T-helper 2 cell (primary cell): ENCODE data around the gene FBXO44.
"Not testable (repeated sequence)": the region's sequence is repeated elsewhere in the genome, so short reads cannot be mapped to it uniquely, and the experiment has no call there.

ENCODE experiments used
- DNase-seq, 5 experiments: peaks; one replicate each; pipeline versions ENCODE4 v3.0.0 to v3.0.0-alpha.2; 2012 to 2022
- total RNA-seq, 2 donors: gene quantifications; one replicate each; lab custom pipeline; 2026; lab: John Stamatoyannopoulos, UW

The FBXO44 gene
- total RNA-seq, result 25.9 to 33.3 reads per million in 2 donors

GRCh38 chr1:11654137-11654938 is at the start of gene FBXO44, which contains the start of gene FBXO2:
Gene FBXO44 (plus strand): TSS chr1:11654877. CDS start chr1:11655836, 959 bp downstream.
Gene FBXO2 (minus strand): TSS chr1:11654429. CDS start chr1:11654340, 89 bp downstream.
- DNase-seq, result peak; percentile 40 to 64 (median 49)

DNA sequence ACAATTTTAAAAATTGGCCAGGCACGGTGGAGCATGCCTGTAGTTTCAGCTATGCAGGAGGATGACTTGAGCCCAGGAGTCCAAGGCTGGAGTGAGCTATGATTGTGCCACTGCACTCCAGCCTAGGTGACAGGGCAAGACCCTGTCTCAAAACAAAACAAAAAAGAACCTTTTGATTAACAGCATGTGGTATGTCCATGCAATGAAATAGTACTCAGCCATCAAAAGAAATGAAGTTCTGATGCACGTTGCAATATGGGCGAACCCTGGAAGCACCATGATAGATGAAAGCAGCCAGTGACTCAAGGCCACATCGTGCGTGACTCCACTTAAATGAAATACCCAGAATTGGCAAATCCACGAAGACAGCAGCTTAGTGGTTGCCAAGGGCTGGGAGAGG is 47.9 kb upstream of the FBXO44 start:
- no peak for DNase-seq

DNA sequence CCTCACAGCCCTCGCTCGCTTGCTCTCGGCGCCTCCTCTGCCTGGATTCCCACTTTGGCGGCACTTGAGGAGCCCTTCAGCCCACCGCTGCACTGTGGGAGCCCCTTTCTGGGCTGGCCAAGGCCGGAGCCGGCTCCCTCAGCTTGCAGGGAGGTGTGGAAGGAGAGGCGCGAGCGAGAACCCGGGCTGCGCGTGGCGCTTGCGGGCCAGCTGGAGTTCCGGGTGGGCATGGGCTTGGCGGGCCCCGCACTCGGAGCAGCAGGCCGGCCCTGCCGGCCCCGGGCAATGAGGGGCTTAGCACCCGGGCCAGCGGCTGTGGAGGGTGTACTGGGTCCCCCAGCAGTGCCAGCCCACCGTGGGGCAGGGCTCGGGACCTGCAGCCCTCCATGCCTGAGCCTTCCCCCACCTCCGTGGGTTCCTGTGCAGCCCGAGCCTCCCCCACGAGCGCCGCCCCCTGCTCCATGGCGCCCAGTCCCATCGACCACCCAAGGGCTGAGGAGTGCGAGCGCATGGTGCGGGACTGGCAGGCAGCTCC is 46.0 kb upstream of the FBXO44 start:
- DNase-seq, result not testable (repeated sequence)

DNA sequence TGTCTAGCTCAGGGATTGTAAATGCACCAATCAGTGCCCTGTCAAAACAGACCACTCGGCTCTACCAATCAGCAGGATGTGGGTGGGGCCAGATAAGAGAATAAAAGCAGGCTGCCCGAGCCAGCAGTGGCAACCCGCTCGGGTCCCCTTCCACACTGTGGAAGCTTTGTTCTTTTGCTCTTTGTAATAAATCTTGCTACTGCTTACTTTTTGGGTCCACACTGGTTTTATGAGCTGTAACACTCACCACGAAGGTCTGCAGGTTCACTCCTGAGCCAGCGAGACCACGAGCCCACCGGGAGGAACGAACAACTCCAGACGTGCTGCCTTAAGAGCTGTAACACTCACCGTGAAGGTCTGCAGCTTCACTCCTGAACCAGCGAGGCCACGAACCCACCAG is 45.3 kb upstream of the FBXO44 start:
- DNase-seq, result not testable (repeated sequence)

- no peak for DNase-seq
These were observed 44.0 kb upstream of the FBXO44 start for GRCh38 chr1:11610629-11611180.

DNA sequence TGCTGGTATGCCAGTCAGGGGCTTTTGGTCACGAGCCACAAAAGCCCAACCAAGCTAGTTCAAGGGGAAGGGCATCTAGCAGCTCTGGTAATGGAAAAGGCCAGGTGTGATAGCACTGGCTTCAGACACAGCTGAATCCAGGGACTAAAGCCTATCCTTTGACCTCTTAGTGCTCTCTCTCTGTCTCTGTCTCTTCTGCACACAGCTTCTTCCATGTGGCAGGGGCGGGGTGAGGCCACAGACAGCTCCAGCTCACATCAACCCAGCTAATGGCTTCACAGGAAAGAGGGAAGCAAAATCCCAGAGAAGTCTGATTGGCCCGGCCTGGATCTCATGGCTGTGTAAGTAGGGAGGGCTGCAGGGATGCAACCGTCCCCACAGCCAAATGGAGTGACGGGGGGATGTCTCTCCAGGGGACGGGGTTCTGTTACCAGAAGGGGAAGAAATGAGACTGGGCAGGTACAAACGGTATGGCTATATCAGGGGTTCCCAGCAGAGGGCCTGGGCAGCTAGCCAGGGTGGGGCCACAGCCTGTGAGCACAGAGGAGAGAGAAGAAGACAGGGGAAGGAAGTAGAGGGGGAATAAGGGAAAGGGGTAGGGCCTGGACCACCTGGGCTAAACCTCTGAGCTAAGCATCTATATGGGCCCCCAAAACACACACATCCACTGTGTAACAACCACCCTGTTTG is 42.9 kb upstream of the FBXO44 start:
- DNase-seq, result no peak

- no peak for DNase-seq
These were observed 41.3 kb upstream of the FBXO44 start for GRCh38 chr1:11613347-11613746.

DNA sequence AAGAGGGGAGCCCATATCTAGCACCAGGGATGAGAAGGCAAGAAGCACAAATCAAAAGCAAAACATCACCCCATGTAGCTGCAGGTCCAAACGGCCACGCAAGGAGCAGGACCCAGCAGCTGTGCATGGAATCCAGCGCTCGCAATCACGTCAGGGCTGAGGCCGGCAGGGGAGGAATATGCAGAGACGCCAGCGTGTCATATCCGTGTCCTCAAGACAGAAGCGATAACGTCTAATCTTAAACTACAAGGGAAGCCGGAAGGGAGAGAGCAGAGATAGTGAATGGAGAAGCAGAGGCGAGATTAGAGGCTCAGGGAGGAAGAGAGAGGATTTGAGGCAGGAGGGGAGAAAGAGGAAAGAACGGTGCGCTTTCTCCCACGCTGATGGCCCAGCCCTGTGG is 39.6 kb upstream of the FBXO44 start:
- DNase-seq, result no peak

DNA sequence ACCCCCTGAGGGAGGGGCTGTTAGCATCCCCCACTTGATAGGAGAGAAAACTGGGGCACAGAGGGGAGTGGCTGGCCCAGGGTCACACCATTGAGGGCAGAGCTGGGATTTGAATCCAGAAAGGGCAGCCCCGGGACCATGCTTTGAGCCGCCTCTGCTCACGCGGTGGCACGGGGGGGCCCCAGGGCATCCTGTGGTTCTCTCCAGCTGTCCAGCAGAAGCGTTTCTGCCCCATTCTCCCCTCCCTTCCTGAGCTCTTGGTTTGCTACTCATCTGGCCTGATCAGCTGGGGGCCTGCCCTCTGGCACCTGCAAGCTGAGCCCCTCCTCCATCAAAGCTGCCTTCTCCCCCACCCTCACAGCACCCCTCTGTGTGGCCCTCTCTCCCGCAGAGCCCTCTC is 37.9 kb upstream of the FBXO44 start:
- no peak for DNase-seq

DNA sequence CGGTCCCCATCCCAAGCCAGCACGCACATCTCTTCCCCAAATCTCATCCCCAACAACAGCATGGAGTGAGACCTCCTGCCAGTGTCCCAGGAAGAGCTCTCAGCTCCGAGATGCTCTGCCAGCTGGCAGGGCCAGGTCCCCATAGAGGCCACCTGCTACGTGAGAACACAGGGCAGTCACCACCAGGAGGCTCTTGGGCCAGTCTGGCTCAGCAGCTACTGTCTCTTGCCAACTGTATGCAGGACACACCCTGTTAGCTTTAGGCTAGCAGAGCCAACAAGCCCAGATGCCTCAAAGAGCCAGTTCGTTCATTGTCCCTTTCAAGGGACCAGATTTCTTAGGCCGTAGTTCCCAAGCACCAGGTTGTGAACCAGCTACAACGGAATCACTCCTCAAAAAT is 37.4 kb upstream of the FBXO44 start:
- no peak for DNase-seq

- no peak for DNase-seq
These were observed 36.9 kb upstream of the FBXO44 start for GRCh38 chr1:11617741-11618140.

- no peak for DNase-seq
These were observed 34.3 kb upstream of the FBXO44 start for GRCh38 chr1:11620405-11620804.

GRCh38 chr1:11620924-11621323 is 33.8 kb upstream of the FBXO44 start:
- DNase-seq, result no peak

DNA sequence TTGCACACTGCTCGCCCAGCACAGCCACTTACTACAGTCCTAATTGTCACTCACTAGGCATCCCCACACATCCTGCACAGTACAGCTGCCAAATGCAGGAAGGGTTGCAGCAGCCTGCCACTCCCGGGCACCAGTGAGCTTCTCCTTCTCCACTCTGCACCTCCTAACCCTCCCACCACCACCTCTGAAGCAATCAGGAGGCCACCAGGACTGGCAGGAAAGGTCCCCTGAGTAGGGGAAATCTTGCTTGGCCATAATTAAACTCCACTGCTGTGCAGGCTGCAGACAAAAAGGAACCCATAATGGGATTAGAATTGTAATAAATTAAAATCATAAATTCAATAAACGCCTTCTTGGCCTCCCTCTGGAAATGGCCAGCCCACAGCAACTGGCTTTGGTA is 32.3 kb upstream of the FBXO44 start:
- no peak for DNase-seq

DNA sequence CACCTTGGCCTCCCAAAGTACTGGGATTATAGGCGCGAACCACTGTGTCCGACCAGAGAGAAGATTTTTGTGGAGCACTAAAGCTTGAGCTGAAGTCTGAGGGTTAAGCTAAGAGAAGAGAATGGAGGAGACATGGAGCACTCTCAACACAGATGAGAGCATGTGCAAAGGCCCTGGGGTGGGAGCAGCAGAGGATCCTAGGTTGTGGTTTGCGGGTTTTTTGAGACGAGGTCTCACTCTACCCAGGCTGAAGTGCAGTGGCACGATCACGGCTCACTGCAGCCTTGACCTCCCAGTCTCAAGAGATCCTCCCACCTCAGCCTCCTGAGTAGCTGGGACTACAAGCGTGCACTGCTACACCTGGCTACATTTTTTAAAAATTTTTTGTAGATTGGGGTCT is 31.0 kb upstream of the FBXO44 start:
- no peak for DNase-seq

GRCh38 chr1:11626551-11626950 is 28.1 kb upstream of the FBXO44 start:
- no peak for DNase-seq

GRCh38 chr1:11628767-11629166 is 25.9 kb upstream of the FBXO44 start:
- DNase-seq, result no peak

- DNase-seq, result no peak
These were observed 25.3 kb upstream of the FBXO44 start for GRCh38 chr1:11629184-11630016.

DNA sequence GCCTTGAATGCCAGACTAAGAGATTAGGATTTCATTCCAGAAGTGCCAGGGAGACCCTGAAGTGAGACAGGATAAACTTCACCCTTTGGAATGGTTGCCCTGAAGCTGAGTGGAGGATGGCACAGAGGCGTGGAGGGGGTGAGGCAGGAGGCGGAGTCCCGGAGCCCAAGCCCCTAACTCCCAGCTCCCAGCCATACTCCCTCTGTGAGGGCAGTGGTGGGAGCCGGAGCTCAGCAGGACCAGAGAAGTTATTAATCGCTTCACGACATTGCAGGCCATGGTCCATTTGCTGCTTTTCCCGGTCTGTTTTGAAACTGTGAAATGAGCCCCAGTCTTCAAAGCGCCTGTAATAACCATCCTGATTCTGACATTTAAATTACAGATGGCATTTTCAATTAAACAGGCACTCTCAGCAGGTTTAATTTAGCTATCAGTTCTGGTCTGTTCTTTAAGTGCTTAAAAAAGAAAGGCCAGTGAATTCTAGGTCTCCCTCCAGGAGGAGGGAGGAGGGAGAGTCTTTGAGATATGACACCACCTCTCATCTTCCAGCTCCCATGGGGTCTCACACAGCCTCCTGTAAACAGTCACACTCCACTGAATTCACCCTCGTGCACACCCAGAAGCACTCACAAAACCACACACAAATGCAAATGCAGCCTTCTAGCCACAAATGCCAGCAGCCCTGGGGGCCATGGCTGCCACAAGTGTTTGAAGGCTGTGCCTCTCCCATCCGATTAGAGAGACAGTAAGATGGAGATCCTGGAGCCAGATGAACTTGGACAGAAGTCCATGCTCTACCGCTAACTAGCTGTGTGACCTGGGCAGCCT is 20.1 kb upstream of the FBXO44 start:
- DNase-seq, result no peak

DNA sequence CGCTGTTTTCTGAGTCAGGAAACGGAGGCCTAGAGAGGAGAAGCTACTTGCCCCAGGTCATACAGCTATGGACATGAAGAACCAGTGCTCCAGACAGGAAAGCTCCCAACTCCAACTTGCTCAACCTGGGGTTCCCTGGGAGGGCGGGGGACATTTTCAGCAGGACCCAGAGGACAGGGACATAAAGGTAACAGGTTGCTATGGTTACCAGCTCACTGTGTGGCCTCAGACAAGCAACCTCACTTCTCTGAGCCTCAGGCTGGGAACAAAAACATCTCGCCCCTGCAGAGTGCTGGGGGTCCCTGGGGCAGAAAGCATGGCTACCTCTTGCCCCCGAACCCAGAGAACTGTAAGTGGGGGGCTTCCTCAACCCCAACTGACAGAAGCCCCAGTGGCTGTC is 16.6 kb upstream of the FBXO44 start:
- DNase-seq, result no peak

DNA sequence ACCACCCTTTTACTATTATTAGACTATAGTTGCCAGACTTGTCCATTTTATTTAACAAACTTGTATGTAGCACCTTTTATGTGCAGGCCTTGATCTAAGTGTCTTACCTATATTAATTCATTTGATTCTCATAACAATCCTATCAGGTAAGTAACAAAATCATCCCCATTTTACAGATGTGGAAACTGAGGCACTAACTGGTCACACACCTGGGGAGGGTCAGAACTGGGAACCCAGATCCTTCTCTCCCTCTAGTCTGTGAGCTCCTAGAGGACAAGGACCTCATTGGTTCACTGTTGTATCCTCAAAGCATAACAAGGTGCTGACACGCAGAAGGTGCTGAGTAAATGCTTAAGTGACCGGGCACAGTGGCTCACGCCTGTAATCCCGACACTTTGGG is 15.3 kb upstream of the FBXO44 start:
- DNase-seq, result no peak

DNA sequence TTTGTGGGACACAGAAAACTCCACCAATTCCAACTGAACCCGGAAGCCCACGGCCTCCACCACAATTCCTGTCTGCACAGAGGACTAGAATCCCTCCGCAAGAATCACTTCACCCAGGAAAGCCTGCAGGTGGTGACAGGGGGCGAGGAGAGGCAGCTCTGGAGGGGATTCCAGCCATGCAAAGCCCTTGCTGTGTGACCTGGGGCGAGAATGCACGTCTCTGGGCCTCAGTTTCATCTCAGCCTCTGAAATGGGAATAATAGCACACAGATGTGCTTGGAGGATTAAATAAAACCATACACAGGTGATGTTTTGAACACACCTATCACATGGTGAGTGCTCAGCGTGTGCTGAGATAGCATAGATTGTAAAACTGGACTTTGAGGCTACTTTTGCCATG is 14.6 kb upstream of the FBXO44 start:
- no peak for DNase-seq
